KBM-7 (cell line): ENCODE measurements around the gene CLMP.
"Not testable (repeated sequence)": the region's sequence is repeated elsewhere in the genome, so short reads cannot be mapped to it uniquely, and the experiment has no call there.

Experiments used
- DNase-seq: peaks from one replicate; pipeline ENCODE4 v3.0.0-alpha.2; 2015
- in situ Hi-C: fragments of 300-500 bp; cut with MboI; formaldehyde crosslinking; loops from 2 replicates; pipeline ENCODE4 v1.14.3; 2020; ENCODE audit warnings: low sequenced_read_pairs, low pct_unique_long_range_greater_than_20kb, mixed read lengths

Gene CLMP

GRCh38 chr11:123174196-123175183, 20.6 kb downstream of the CLMP start:
- no peak for DNase-seq
- in situ Hi-C loops, result no loop called here

- in situ Hi-C loops, result no loop called here
- DNase-seq, result no peak
These were observed 21.2 kb downstream of the CLMP start for GRCh38 chr11:123173856-123174186.

GRCh38 chr11:123173040-123173855, 21.8 kb downstream of the CLMP start:
- DNase-seq, result no peak
- in situ Hi-C loops, result no loop called here

DNA sequence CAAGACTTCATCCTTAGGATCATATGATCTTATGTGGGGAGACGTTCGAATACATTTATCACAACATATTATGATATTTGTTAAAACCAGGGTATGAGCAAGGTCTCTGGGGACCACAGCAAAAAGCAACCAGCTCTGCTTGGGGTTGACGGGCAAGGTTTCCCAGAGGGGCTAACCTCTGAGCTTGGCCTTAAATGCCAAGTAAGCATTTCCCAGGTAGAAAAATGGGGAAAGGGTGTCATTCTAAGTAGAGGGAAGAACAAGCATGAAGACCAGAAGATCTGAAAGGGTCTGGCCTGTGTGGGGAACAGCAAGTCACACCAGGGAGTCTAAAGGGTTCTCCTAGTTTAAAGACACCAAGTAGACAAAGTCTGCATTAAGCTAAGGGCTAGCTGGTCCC, 24.1 kb downstream of the CLMP start:
- DNase-seq, result no peak
- in situ Hi-C loops, result no loop called here

DNA sequence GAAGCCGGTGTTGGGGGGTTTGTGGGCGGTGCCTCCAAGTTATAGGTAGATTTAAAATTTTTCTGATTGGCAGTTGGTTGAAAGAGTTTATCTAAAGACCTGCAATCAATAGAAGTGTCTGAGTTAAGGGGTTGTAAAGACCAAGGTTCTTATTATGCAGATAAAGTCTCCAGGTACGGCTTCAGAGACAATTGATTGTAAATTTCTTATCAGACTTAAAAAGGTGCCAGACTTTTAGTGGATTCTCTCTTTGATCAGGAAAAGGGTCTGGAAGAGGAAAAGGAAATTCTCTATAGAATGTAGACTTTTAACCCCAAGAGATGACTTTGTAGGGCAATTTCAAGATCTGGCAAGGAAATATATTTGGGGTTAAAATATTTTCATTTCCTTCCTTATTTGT, 25.2 kb downstream of the CLMP start:
- in situ Hi-C loops, result no loop called here
- DNase-seq, result no peak

- no peak for DNase-seq
- in situ Hi-C loops, result no loop called here
These were observed 26.0 kb downstream of the CLMP start for GRCh38 chr11:123168955-123169484.

GRCh38 chr11:123168241-123168640, 26.8 kb downstream of the CLMP start:
- in situ Hi-C loops, result no loop called here
- DNase-seq, result no peak

- in situ Hi-C loops, result no loop called here
- peak; percentile 1 for DNase-seq
These were observed 28.9 kb downstream of the CLMP start for GRCh38 chr11:123166071-123166559.

GRCh38 chr11:123164732-123165450, 30.2 kb downstream of the CLMP start:
- DNase-seq, result no peak
- in situ Hi-C loops, result no loop called here

DNA sequence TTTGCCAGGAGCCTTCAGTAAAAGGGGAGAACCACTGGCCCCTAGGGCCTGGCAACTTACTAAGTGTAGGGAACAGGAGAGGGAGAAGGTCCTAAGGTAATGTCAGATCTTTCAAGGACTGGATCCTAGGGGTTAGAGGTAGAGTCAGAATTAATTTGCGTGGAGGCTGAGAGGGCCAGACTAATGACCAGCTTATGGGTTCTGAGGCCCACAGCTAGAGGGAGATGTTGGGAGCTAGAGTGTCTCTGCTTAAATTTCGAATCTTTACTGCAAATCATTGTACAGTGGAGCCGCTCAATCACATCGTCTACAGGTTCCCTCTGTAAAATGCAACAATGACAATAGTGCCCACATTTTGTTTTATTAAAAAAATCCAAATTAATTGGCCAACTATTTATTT, 31.4 kb downstream of the CLMP start:
- in situ Hi-C loops, result no loop called here
- DNase-seq, result no peak

GRCh38 chr11:123161376-123162030, 33.5 kb downstream of the CLMP start:
- in situ Hi-C loops, result no loop called here
- no peak for DNase-seq

GRCh38 chr11:123159183-123159857, 35.7 kb downstream of the CLMP start:
- in situ Hi-C loops, result no loop called here
- no peak for DNase-seq

DNA sequence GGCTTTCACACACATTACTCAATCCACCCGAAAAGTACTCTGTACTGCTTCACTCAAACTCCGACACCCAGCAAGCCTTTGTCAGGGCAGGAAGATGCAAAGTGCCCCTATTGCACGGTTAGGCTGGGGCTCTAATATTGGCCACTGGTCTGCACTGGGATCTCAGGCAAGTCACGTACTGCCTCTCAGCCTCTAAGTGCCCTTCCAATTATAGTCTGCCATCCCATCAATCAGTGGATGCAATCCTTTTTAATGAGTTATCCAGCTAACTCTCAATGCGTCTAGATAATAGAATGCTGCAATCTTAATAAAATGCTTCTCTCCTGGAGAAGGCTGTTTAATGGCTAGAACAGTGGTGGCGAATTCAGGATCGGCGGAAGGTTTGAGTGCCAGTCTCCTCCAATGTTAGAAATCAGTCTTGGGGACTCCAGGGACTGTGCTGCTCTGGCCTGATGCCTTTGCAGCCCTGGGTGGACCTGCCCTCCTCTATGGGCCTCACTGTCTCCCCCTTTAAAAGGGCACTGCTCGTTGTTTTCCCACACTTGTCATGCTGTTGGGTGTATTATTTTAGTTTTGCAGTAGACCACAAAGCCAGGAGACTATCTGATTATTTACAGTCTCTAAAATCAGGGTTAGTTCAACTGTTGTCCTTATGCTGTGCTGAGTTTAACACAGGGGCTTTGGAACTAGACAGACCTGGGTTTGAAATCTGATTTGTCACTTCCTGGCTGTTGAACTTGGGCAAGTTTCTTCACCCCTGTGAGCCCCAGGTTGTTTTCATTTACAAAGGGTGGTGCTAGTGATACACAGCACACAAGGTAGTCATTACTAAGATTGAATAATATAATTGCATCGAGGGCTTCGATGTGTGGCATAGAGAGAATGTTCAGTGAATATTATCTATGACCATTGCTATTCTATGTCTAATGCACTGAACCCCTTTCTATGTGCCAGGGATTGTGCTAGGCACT, 36.7 kb downstream of the CLMP start:
- in situ Hi-C loops, result no loop called here
- no peak for DNase-seq

DNA sequence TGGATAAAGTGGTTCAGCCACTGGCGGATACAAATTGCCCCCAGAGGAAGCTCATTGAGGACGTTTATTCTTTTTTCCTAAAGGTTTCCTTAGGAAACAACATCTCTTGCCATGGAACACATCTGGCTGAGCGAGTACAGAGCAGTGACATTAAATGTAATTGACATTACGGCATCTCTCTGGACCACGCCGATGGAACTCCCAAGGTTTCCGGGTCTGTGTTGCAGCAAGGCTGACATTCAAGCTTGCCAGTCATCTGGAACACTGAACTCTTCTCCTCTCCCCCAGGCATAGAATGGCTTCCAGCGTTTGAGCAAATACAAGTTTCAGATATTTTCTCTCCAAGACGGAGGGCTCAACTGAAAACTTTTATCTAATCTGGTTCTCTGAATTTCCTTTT, 42.1 kb downstream of the CLMP start:
- DNase-seq, result no peak
- in situ Hi-C loops, result no loop called here

DNA sequence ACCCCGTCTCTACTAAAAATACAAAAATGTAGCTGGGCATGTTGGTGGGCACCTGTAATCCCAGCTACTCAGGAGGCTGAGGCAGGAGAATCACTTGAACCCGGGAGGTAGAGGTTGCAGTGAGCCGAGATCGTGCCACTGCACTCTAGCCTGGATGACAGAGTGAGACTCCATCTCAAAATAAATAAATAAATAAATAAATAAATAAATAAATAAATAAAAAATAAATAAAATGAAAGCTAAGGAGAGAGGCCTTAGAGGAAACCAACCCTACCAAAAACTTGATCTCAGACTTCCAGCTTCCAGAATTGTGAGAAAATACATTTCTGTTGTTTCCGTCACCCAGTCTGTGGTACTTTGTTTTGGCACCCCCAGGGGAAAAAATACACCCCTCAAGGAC, 42.7 kb downstream of the CLMP start:
- in situ Hi-C loops, DNase-seq: not testable (repeated sequence)

- no peak for DNase-seq
- in situ Hi-C loops, result no loop called here
These were observed 43.3 kb downstream of the CLMP start for GRCh38 chr11:123151796-123152195.

DNA sequence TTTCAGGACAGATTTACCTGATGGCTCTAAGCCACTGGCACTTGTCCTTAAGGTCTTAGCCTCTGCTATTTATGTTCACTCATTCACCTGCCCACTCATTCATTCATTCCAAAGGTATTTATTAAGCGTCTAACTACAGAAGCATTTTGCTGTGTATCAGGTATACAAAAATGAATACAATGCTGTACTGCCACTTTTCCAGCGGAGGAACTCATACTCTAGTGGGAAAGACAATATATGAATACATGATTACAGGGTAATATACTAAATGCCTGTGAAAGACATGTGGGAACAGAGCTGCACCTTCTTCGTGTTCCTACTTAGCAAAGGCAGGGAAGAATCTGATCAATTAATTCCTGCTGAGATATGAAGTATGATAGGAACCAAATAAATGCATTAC, 43.7 kb downstream of the CLMP start:
- in situ Hi-C loops, result no loop called here
- no peak for DNase-seq
